Stimulated activated CD4-positive, alpha-beta T cell treated with anti-CD3 and anti-CD28 coated beads, TNF-alpha, amount 100 ng/mL, for 4 hours (primary cell): ENCODE measurements around the gene RHBDL1.

ENCODE experiments used
- DNase-seq, 3 experiments: peaks; one replicate each; pipeline ENCODE4 v3.0.0-alpha.2; 2020; ENCODE audit warnings: low read depth in 3 of 3

The RHBDL1 gene

GRCh38 chr16:718922-719321, 43.5 kb downstream of the RHBDL1 start:
- DNase-seq = no peak

GRCh38 chr16:719815-720446, 44.5 kb downstream of the RHBDL1 start:
- DNase-seq = no peak

- no peak for DNase-seq
Measured at GRCh38 chr16:720447-720989, 45.0 kb downstream of the RHBDL1 start.

- DNase-seq = peak in 2 of 3 experiments; percentile 42 to 68
Measured at GRCh38 chr16:720990-721764, 45.7 kb downstream of the RHBDL1 start, which contains the start of gene ANTKMT. TSS of gene ANTKMT (plus strand) at chr16:721146. CDS start at chr16:721275, 129 bp downstream.

GRCh38 chr16:721765-722540, 46.5 kb downstream of the RHBDL1 start:
- no peak for DNase-seq

GRCh38 chr16:722835-723633, 47.6 kb downstream of the RHBDL1 start:
- DNase-seq = no peak

- no peak for DNase-seq
Measured at GRCh38 chr16:723695-724094, 48.2 kb downstream of the RHBDL1 start.

- no peak for DNase-seq
Measured at GRCh38 chr16:724188-725040, 48.9 kb downstream of the RHBDL1 start.

GRCh38 chr16:725041-725376, 49.5 kb downstream of the RHBDL1 start:
- no peak for DNase-seq

GRCh38 chr16:725463-726187, 50.2 kb downstream of the RHBDL1 start:
- DNase-seq = no peak

GRCh38 chr16:726188-726437, 50.6 kb downstream of the RHBDL1 start:
- DNase-seq = no peak

GRCh38 chr16:726438-727290, 51.2 kb downstream of the RHBDL1 start, which contains the start of the genes CCDC78 and HAGHL:
TSS of gene CCDC78 (minus strand) at chr16:726443. CDS start at chr16:726367, 76 bp downstream.
TSS of gene HAGHL (plus strand) at chr16:727106. CDS start at chr16:727510, 404 bp downstream.
- DNase-seq = peak in 1 of 3 experiments; percentile 42

- no peak for DNase-seq
Measured at GRCh38 chr16:727291-727977, 52.0 kb downstream of the RHBDL1 start.
